Thyroid gland (tissue), 4 donors: Measurements from ENCODE around the gene AIF1.

ENCODE experiments used
- CTCF ChIP-seq, 6 experiments: fragments of 200-600 bp in 3 of 6; fragments of 450-650 bp in 3 of 6; sonication (generic) in 3 of 6; IDR thresholded peaks; one replicate each; pipeline ENCODE4 v1.5.1; 2016 to 2019; ENCODE audit warnings: antibody characterized with exemption in 6 of 6, mild to moderate bottlenecking in 2 of 6, inconsistent platforms in 1 of 6, moderate library complexity in 1 of 6
- POLR2A ChIP-seq, 2 donors: fragments of 450-650 bp; IDR thresholded peaks; one replicate each; pipeline ENCODE4 v1.6.1; 2017; ENCODE audit warnings: antibody characterized with exemption in 2 of 2, mild to moderate bottlenecking in 2 of 2, moderate library complexity in 1 of 2

- no peak for TF ChIP-seq CTCF (IDR thresholded peaks at IDR 0.05)
- no peak for TF ChIP-seq POLR2A (IDR thresholded peaks at IDR 0.05)
Observed at GRCh38 chr6:31651602-31652191, 36.7 kb downstream of the AIF1 start.
